Measurements from ENCODE around the gene AGO3. TPM values are rescaled to one million over a fixed set of nuclear protein-coding genes. Genes with fewer than 3 reads are reported as not detected.

AGO3 gene
- total and polyA plus RNA-seq, 7 experiments from 2014 or later = 11.8 to 49.2 (median 32.9) TPM

DNA sequence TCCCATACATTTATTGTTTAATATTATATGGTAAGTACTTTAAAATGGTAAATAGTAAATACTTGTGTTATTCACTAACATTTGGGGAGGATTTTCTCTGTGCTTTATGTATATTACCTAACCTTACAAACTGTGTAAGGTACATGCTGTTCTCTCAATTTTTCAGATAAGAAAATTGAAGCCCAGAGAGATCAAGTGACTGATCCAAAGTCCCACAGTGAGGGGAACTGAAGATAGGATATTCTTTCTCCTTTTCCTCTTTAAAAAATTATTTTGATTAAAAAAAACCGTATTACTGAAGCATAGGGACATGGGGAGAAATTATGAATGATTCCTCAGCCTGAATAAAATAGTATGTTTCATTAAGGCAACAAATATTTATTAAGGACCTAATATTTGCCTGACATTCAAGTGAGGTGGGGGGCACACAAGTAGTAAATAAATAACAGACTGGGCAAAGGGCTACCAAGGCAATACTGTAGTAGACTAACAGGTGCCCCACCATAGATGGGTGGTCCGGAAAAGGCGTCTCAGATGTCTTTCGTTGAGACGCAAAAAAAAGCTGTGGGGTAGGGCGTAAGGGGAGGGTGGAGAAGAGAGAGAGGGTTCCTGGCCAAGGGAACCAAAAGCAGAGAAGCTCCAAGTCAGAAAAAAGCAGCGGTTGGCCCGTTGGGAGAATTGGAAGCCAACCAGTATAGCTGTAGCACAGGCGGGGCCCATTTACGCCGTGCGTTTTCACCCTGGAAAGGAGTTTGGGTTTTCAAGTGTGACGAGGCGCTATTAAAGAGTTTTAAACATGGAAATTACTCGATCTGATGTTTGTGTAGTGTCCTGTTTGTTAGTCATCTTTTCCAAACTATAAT lies 944 bp upstream of the AGO3 start:
- ChIA-PET CTCF (interaction anchor here (0.5 to 1.1 kb wide), 4 partner anchors 12 to 1920 kb away, joined by 3 to 4 read pairs (median 4); partner anchors contain the start of gene AGO1), POLR2A (interaction anchor here (0.6 to 2.2 kb wide), 5 partner anchors 7 to 294 kb away, joined by 3 to 8 read pairs (median 3); partner anchors contain the start of genes AGO1 and THRAP3)
- H3K36me3 ChIP-seq (ENCODE audit: control insufficient read depth in 2 of 3, insufficient read depth in 3 of 3, low read length in 3 of 3) = no peaks in the 10 kb centered on the region
- H3K4me3 ChIP-seq (ENCODE audit: low read length) = peak overlapping the region; percentile 93
- no peaks in the 10 kb centered on the region for H3K9me3 ChIP-seq (ENCODE audit: control insufficient read depth in 2 of 3, low read length in 3 of 3)
- peaks cover 14 to 44% (median 42%) of the 10 kb centered on the region in 7 donors for H3K4me1 Mint-ChIP-seq
- peaks cover 0 to 2% (median 0%) of the 10 kb centered on the region in 5 donors for H3K36me3 Mint-ChIP-seq
- H3K27me3 Mint-ChIP-seq = no peaks in the 10 kb centered on the region
- intact Hi-C loops (cut with micrococcal nuclease) = loop anchor here (2.0 to 10.0 kb wide), 6 partner anchors 222 to 535 kb away; partner anchors contain the start of genes KIAA0319L (in 1 of the 2), LSM10 (in 1 of the 2), MRPS15 (in 1 of the 2) and NCDN (in 1 of the 2)
- peak overlapping the region; percentile 84 to 97 (median 90) for H3K4me3 Mint-ChIP-seq
- peaks cover 0 to 1% (median 0%) of the 10 kb centered on the region in 11 donors for H3K9me3 Mint-ChIP-seq
- peaks cover 21 to 22% of the 10 kb centered on the region in 2 donors for H3K4me1 ChIP-seq (ENCODE audit: control insufficient read depth in 2 of 2, insufficient read depth in 2 of 2, low read length in 2 of 2)
- DNase-seq = peak in 7 of 9 donors; percentile 10 to 64 (median 27)
- peak; percentile 18 for ATAC-seq
- H3K27ac Mint-ChIP-seq = peak overlapping the region; percentile 94 to 98 (median 96)
- H3K27ac ChIP-seq (ENCODE audit: low read depth, low read length) = peak overlapping the region; percentile 95
- no peaks in the 10 kb centered on the region for H3K27me3 ChIP-seq (ENCODE audit: control insufficient read depth in 2 of 2, insufficient read depth in 2 of 2, low read length in 2 of 2)

DNA sequence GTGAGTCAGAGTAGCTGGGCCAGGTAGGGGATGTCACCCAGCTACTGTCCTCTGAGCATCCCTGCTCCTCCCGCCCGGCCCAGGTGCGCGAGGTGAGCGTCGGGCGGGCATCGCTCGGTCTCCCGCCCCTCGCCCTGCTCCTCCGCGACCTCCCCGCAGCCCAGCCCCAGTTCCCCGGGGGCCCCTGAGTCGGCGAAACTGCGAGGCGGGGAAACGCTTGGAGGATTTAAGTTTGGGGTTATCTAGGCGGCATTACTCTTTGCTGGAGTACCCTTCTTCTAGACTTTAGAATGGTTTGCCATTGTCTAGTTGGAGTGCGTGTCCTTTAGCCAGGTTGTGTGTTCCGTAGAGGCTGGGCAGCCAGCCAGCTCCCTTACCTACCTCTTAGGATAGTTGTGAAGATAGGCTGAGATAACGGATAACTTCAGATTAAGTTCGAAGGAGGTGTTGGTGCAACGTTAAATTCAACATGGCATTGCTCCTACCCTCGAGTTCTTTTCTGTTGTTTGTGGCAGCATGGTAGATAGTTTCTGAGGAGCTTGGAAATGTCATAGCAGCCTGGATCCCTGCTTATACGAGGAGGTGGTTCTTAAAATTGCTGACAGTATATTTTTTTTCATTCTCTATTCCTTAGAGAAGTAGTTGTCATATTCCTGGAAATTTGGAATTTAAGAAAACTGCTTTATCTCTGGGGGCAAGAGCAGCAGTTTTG lies 697 bp downstream of the AGO3 start:
- no peaks in the 10 kb centered on the region for H3K9me3 ChIP-seq (ENCODE audit: control insufficient read depth in 2 of 3, low read length in 3 of 3)
- peak overlapping the region; percentile 95 for H3K27ac ChIP-seq (ENCODE audit: low read depth, low read length)
- intact Hi-C loops (cut with micrococcal nuclease) = loop anchor here (1.0 to 10.0 kb wide), 11 partner anchors 11 to 533 kb away; partner anchors contain the start of genes ADPRS (in 2 of the 2), AGO1 (in 2 of the 2), THRAP3 (in 2 of the 2) and KIAA0319L (in 1 of the 2)
- H3K9me3 Mint-ChIP-seq = peaks cover 0 to 1% (median 0%) of the 10 kb centered on the region in 11 donors
- DNase-seq (peak in 1 of 9 donors; percentile 23), ATAC-seq (no peak)
- peak overlapping the region; percentile 84 to 96 (median 90) for H3K4me3 Mint-ChIP-seq
- peak overlapping the region; percentile 79 to 97 (median 94) for H3K27ac Mint-ChIP-seq
- no peaks in the 10 kb centered on the region for H3K36me3 ChIP-seq (ENCODE audit: control insufficient read depth in 2 of 3, insufficient read depth in 3 of 3, low read length in 3 of 3)
- POLR2A ChIA-PET = interaction anchor here (0.7 to 2.2 kb wide), 9 partner anchors 9 to 1542 kb away, joined by 3 to 8 read pairs (median 3); partner anchors contain the start of genes AGO1 and THRAP3
- H3K27me3 ChIP-seq (ENCODE audit: control insufficient read depth in 2 of 2, insufficient read depth in 2 of 2, low read length in 2 of 2) = no peaks in the 10 kb centered on the region
- H3K36me3 Mint-ChIP-seq = peaks cover 0 to 5% (median 0%) of the 10 kb centered on the region in 5 donors
- no peaks in the 10 kb centered on the region for H3K27me3 Mint-ChIP-seq
- peaks cover 14 to 53% (median 44%) of the 10 kb centered on the region in 7 donors for H3K4me1 Mint-ChIP-seq
- H3K4me3 ChIP-seq (ENCODE audit: low read length) = peak overlapping the region; percentile 93
- H3K4me1 ChIP-seq (ENCODE audit: control insufficient read depth in 2 of 2, insufficient read depth in 2 of 2, low read length in 2 of 2) = peaks cover 21 to 22% of the 10 kb centered on the region in 2 donors
- CTCF ChIA-PET = no interaction called here

DNA sequence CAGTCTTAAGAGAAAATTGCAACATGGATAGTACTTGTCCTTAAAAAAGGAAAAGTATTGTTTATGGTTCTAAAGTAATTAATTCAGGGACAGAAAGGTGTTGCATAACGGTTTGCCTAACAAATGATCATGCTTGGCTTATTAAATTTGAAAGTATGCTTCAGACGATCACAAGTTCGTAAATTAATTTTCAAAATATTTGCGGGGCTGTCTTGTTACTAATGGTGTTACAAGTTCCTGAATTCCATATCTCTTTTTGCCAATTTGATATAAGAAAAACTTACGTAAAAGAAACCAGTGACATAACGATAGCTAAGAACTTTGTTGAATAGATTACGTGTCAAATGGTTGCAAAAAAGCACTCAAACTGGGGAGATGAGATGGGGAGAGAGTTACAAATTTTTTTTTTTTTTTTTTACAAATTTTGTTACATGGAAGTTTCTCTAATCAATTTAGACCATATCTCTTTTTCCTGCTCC lies 1.3 kb downstream of the AGO3 start:
- DNase-seq = no peak
- H3K4me3 Mint-ChIP-seq = peak overlapping the region; percentile 84 to 96 (median 90)
- H3K4me1 ChIP-seq (ENCODE audit: control insufficient read depth in 2 of 2, insufficient read depth in 2 of 2, low read length in 2 of 2) = peaks cover 21 to 22% of the 10 kb centered on the region in 2 donors
- H3K36me3 Mint-ChIP-seq = peaks cover 0 to 5% (median 0%) of the 10 kb centered on the region in 5 donors
- ATAC-seq = no peak
- ChIA-PET CTCF (interaction anchor here (0.6 kb wide), 1 partner anchor 480 kb away, joined by 4 read pairs; no protein-coding TSS in a partner anchor), POLR2A (interaction anchor here (1.3 kb wide), 1 partner anchor 10 kb away, joined by 6 read pairs; no protein-coding TSS in a partner anchor)
- H3K27ac Mint-ChIP-seq = peak overlapping the region; percentile 28 to 97 (median 86)
- H3K27me3 ChIP-seq (ENCODE audit: control insufficient read depth in 2 of 2, insufficient read depth in 2 of 2, low read length in 2 of 2) = no peaks in the 10 kb centered on the region
- no peaks in the 10 kb centered on the region for H3K36me3 ChIP-seq (ENCODE audit: control insufficient read depth in 2 of 3, insufficient read depth in 3 of 3, low read length in 3 of 3)
- intact Hi-C loops (cut with micrococcal nuclease) = loop anchor here (5.0 to 10.0 kb wide), 5 partner anchors 220 to 533 kb away; partner anchors contain the start of genes LSM10 (in 1 of the 2), MRPS15 (in 1 of the 2), PSMB2 (in 1 of the 2) and THRAP3 (in 1 of the 2)
- peak overlapping the region; percentile 95 for H3K27ac ChIP-seq (ENCODE audit: low read depth, low read length)
- peak overlapping the region; percentile 93 for H3K4me3 ChIP-seq (ENCODE audit: low read length)
- peaks cover 0 to 1% (median 0%) of the 10 kb centered on the region in 11 donors for H3K9me3 Mint-ChIP-seq
- H3K9me3 ChIP-seq (ENCODE audit: control insufficient read depth in 2 of 3, low read length in 3 of 3) = no peaks in the 10 kb centered on the region
- peaks cover 14 to 58% (median 48%) of the 10 kb centered on the region in 7 donors for H3K4me1 Mint-ChIP-seq
- H3K27me3 Mint-ChIP-seq = no peaks in the 10 kb centered on the region

DNA sequence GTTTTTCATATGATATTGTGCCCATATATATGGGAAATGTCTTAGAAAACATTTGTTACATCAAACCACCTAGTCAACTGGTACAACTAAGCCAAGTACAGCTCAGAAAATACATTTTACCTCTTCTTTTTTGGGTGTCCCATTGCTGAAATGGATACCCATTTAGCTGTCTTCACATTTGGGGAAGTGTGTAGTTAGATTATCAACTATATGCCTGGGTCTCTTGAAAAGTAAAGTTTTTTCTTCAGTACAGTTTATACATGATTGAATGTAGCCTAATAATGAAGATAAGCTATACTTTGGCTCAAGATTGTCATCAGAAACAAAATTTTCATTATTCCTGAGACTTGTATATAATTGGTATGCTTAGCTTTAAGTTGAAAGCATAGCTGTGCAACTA lies 2.0 kb downstream of the AGO3 start:
- Histone ChIP-seq H3K9me3 (ENCODE audit: control insufficient read depth in 2 of 3, low read length in 3 of 3) (no peaks in the 10 kb centered on the region), H3K36me3 (ENCODE audit: control insufficient read depth in 2 of 3, insufficient read depth in 3 of 3, low read length in 3 of 3) (no peaks in the 10 kb centered on the region), H3K27ac (ENCODE audit: low read depth, low read length) (no peak overlapping the region), H3K4me3 (ENCODE audit: low read length) (no peak overlapping the region), H3K27me3 (ENCODE audit: control insufficient read depth in 2 of 2, insufficient read depth in 2 of 2, low read length in 2 of 2) (no peaks in the 10 kb centered on the region), H3K4me1 (ENCODE audit: control insufficient read depth in 2 of 2, insufficient read depth in 2 of 2, low read length in 2 of 2) (peaks cover 21 to 22% of the 10 kb centered on the region in 2 donors)
- POLR2A ChIA-PET = interaction anchor here (0.6 to 0.7 kb wide), 2 partner anchors 75 to 955 kb away, joined by 3 read pairs; no protein-coding TSS in a partner anchor
- ATAC-seq = no peak
- Mint-ChIP-seq H3K4me3 (peak overlapping the region in 9 of 10 donors; percentile 22 to 93 (median 74)), H3K4me1 (peaks cover 14 to 58% (median 48%) of the 10 kb centered on the region in 7 donors), H3K36me3 (peaks cover 0 to 7% (median 0%) of the 10 kb centered on the region in 5 donors), H3K9me3 (peaks cover 0 to 1% (median 0%) of the 10 kb centered on the region in 11 donors), H3K27ac (peak overlapping the region in 6 of 9 donors; percentile 16 to 97 (median 73)), H3K27me3 (no peaks in the 10 kb centered on the region)
- intact Hi-C loops (cut with micrococcal nuclease) = loop anchor here (5.0 to 10.0 kb wide), 5 partner anchors 219 to 532 kb away; partner anchors contain the start of genes LSM10 (in 1 of the 2), MRPS15 (in 1 of the 2), PSMB2 (in 1 of the 2) and THRAP3 (in 1 of the 2)
- CTCF ChIA-PET = interaction anchor here (0.6 kb wide), 1 partner anchor 481 kb away, joined by 4 read pairs; no protein-coding TSS in a partner anchor
- no peak for DNase-seq

DNA sequence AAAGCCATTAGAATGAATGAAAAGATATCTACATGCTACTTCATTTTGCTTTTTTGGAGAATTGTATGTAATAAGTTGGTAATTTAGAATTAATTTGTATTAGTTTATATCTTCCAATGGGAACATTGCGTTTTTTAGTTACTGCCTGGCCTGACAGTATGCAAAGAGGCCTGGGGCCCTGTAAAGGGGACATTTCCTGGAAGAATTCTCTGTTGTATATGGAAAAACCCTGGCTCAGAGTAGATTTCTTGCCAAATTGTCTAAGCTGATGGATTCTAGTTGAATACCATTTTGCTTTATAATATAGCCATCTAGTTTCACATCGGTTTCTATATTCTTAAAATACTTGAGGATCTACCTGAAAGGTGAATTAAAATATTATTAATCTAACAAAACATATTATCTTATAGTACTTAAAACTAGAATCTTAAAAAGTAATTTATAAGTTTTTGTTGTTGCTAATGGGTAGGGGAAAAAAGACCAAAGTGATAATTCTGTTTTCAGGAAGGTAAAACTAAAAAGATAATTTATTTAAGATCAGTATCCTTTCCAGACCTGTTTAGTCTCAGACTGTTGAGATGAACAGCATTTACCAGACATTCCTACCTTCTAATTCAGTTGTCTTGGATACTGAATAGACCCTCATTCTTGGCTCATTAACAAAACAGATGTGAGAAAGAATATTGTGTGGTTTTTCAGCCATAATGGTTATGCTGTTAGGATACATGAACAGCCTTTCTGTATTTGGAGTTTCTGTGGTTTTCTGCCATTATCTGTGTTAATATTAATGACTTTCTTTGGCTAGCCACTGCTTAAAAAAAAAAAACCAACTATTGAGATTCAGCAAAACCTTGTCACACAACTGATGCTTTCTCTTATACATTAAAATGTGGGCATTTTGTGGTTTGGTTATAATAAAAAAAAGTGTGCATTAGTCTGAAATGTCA lies 4.8 kb downstream of the AGO3 start:
- H3K4me1 ChIP-seq (ENCODE audit: control insufficient read depth in 2 of 2, insufficient read depth in 2 of 2, low read length in 2 of 2) = peaks cover 17 to 21% of the 10 kb centered on the region in 2 donors
- no peaks in the 10 kb centered on the region for H3K27me3 ChIP-seq (ENCODE audit: control insufficient read depth in 2 of 2, insufficient read depth in 2 of 2, low read length in 2 of 2)
- ChIA-PET CTCF (no interaction called here), POLR2A (no interaction called here)
- no peak overlapping the region for H3K4me3 Mint-ChIP-seq
- no peaks in the 10 kb centered on the region for H3K27me3 Mint-ChIP-seq
- no peaks in the 10 kb centered on the region for H3K9me3 ChIP-seq (ENCODE audit: control insufficient read depth in 2 of 3, low read length in 3 of 3)
- no peak overlapping the region for H3K27ac ChIP-seq (ENCODE audit: low read depth, low read length)
- intact Hi-C loops (cut with micrococcal nuclease) = loop anchor here (10.0 kb wide), 2 partner anchors 289 to 529 kb away; partner anchors contain the start of genes MRPS15 (in 1 of the 2) and THRAP3 (in 1 of the 2)
- no peak overlapping the region for H3K4me3 ChIP-seq (ENCODE audit: low read length)
- ATAC-seq (no peak), DNase-seq (no peak)
- H3K9me3 Mint-ChIP-seq = no peaks in the 10 kb centered on the region
- H3K27ac Mint-ChIP-seq = peak overlapping the region in 3 of 9 donors; percentile 37 to 81 (median 52)
- H3K36me3 Mint-ChIP-seq = peaks cover 0 to 7% (median 1%) of the 10 kb centered on the region in 5 donors
- H3K4me1 Mint-ChIP-seq = peaks cover 19 to 55% (median 51%) of the 10 kb centered on the region in 7 donors
- H3K36me3 ChIP-seq (ENCODE audit: control insufficient read depth in 2 of 3, insufficient read depth in 3 of 3, low read length in 3 of 3) = no peaks in the 10 kb centered on the region

Measured in naive thymus-derived CD4-positive, alpha-beta T cell (primary cell).